Astrocyte of the hippocampus (primary cell): Measurements from ENCODE around the gene GUCA1A.
A peak's percentile ranks its signal among the peaks of the same experiment; 100 is the strongest.
"Not testable (repeated sequence)": the region's sequence is repeated elsewhere in the genome, so short reads cannot be mapped to it uniquely, and the experiment has no call there.

ENCODE experiments used
- DNase-seq: peaks from one replicate; pipeline ENCODE4 v3.0.0; 2011; ENCODE audit warnings: low read depth, low spot score

Gene GUCA1A

DNA sequence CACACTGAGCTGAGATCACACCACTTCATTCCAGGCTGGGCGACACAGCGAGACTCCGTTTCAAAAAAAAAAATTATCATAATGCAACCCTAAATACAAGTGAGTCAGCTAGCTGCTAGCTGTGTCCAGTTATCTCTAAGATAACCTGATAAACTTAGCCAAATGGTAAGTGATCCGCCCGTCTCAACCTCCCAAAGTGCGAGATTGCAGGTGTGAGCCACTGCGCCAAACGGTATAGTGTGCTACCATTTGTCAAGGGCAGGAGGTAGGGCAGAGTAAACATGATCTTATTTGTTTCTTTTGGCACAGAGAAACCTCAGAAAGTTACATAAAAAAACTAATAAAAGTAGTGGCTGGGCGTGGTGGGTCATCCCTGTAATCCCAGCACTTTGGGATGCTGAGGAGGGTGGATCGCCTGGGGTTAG is 26.0 kb upstream of the GUCA1A start:
- DNase-seq: no peak

DNA sequence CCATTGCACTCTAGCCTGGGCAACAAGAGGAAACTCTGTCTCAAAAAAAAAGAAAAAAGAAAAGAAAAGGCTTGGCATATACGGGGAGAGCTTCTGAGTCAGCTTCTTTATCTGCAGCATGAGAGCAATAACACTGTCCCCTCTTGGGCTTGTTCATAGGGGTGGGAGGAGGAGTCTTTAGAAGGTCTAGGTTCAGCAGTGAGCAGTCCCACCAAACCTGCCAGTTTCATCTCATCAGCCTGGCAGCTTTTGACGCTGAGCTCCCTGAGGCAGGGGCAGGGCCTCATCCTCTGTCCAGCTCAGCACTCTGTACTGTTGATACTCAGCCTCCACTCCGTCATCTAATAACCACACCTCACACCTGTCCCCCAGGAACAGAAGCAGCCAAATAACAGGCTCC is 25.1 kb upstream of the GUCA1A start:
- peak; percentile 18 for DNase-seq

DNA sequence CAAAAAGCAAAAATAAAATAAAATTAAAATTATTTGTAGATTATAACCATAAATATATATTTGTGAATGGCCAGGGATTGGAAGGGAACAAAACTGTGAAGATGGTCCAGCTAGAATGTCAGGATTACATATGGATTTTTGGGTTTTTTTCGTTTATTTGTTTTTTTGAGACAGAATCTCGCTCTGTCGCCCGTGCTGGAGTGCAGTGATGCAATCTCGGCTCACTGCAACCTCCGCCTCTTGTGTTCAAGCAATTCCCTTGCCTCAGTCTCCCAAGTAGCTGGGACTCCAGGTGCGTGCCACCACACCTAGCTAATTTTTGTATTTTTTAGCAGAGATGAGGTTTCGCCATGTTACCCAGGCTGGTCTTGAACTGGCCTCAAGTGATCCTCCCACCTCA is 22.9 kb upstream of the GUCA1A start:
- no peak for DNase-seq

DNA sequence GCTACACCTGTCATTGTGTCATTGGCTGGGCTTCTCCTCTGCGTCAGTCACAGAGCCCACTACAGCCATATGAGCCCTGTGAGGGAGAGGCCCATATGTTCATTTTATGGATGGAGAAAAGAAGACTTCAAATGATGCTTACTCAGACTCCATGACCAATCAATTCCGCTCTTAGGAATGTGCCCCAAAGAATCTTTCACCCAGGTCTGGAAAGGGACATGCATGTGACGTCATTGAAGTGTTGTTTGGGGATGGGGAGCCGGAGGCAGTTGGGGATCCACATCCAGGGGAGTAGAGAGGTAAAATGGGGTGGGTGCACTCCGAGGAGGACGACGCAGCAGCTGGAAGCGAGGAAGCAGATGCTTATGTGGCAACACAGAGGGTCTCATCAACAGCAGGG is 21.1 kb upstream of the GUCA1A start:
- no peak for DNase-seq

DNA sequence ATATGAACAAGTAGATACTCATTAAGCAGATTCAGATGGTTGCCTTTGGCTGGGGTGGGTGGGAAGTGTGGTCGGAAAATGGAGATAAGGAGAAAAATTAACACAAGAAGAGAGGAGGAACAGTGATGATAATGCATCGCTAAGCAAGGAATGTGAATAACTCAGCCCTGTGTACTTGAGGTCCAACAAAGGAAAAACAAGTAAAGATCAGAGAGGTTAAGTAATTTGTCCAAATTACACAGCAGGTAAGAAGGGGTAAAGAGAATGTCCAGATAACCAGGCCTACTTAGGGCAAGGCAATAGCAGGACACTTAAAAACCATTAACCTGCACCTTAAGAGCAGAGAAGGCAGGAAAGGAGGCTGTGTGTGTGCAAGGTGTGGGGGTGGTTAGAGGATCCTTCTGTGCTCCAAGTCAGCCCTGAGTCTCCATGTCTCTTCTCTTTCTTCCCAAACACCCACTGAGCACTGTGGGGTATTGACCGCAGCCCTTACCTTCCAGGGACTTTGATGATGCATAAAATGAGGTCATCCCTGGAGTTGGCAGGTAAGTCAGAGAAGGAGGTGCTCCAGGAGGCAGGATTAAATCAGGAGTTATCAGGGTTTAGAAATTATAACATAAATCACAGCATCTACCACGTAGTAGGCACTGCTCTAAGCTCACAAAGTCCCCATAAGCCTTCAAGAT is 20.5 kb upstream of the GUCA1A start:
- DNase-seq: not testable (repeated sequence)

DNA sequence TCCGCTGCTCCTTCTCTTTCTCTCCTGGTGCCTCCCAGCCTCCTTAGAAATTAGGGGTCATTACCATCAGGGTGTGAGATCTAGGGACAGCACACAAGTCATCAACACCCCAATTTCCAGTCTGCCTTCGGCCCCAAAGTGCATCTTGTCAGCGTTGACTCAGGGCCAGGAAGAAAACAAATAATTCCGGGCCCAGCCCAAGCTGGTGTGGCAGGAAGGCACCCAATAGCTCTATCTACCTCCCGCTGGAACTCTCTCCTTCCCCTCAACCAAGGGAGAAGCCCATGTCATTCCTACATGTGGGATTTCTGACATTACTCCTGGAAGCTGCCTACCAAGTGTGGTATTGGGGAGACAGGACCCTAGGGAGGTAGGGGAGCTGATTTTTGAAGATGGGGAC is 19.2 kb upstream of the GUCA1A start:
- no peak for DNase-seq

DNA sequence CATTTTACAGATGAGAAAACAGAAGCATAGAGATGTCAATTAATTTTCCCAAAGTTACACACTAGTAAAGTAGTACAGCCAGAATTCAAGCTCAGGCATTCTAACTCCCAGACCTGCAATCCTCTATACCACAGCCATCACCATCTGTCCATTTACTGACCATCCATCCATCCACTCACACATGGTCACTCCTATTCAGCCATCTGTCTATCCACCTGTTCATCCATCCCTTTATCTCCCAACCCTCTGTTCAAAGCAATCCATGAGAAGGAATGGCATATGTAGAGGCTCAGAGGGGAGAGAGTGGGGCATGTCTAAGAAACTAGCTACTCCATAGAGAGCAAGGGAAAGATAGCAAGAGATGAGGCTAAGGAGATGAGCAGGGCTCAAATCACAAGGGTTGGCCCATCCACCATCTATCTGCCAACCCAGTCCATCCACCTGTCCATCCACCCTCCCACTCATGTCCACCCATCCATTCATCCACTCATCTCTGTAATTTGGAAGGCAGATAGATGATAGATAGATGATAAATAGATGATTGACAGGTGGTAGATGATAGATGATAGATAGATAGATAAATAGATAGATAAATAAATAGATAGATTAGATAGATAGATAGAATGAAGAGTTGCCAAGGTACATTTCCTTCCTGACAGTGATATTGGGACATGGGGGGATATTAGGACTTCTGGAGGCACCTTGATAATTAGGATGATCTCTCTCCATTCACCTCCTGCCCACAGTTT is 18.5 kb upstream of the GUCA1A start:
- no peak for DNase-seq

DNA sequence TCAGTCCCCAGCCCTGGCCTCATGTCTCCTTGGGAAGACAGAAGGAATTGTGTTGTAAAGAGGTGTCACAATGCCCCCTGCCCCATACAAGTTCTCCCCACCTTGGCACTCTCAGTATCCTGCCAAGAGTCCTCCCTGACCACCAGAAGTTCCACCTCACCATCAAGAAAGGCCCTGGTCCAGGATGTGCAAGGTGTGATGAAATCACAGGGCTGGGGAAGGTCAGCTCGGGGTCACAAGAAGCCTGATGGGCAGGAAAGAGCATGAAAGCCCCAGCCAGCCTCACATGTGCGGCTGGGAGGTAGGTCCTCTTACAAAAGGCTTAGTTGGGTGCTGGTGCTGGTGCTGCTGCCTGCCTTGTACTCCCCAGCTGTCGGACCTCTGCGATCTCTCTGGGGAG is 17.9 kb upstream of the GUCA1A start:
- DNase-seq: no peak

DNA sequence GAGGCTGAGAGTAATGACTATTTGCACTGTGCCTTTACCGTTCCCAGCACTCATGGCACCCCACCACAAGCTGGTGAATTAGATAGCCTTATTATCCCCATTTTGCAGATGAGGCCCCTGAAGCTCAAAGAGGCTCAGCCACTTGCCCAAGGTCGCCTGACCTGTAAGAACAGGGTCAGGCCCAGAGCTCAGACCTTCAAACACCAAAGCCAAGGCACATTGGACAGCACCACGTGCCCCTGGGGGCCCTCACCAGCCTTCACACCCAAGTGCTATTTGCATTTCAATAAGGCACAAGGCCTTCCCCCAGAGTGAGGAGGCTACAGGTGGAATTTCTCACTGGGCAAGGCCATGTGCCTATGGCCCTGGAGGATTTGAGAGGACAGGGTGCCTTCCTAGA is 16.5 kb upstream of the GUCA1A start:
- no peak for DNase-seq

DNA sequence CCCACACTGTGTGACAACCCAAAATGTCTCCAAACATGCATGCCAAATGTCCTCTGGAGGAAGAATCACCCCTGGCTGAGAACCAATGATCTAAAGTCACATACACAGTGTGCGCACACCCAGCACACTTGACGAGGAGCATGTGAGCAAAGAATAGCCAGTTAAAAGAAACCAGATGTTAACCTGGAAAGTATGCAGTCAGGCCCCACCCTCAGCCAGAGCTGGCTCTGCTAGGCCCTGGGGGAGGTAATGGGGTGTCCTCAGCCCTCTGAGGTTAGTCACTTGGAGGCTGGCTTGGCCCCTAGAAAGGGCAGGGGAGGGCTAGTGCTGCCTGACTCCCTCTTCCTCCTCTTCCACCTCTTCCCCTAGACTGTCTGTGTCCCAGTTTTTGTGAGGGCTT is 15.2 kb upstream of the GUCA1A start:
- DNase-seq: no peak

DNA sequence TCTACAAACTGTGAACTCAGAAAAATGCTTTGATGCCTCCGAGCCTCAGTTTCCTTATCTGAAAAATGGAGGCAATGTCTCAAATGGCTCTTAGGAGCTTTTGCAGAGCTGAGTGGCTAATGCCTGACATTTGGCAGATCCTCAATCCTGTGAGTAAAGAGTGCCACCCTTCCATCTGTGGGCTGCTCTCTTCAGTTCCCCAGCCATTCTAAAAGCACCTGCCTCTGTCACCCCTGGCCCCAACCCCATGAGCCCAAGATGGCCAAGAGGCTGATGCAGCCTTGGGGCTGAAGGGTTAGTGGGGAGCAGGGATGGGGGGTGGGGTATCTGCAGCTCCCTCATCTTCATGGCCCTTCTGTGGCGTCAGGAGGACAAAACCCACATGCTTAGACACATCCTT is 14.5 kb upstream of the GUCA1A start:
- DNase-seq: no peak

DNA sequence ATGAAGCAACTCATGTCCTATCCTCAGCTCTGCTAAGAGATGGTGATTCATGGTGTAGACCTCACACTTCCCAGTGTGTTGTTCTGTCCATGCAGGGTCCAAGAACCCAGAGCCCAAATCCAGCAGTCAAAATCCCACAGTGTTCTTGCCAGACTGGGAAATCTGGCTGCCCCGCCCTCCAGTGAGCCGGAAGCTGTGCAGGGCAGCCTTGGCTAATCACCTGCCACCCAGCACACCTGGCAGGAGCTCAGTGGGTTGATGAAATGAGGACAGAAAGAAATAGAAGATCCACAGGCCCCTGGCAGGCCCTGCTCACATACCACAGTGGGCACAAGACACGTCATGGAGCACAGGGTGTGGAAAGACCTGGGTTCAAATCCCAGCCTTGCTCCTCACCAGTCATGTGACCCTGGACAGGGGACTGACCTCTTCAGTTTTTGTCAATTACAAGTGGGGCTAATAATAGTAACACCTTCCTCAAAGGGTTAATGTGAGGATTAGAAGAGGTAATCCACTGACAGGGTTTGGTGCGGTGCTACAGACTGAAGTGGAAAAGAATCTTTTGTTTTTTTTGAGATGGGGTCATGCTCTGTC is 13.6 kb upstream of the GUCA1A start:
- no peak for DNase-seq

DNA sequence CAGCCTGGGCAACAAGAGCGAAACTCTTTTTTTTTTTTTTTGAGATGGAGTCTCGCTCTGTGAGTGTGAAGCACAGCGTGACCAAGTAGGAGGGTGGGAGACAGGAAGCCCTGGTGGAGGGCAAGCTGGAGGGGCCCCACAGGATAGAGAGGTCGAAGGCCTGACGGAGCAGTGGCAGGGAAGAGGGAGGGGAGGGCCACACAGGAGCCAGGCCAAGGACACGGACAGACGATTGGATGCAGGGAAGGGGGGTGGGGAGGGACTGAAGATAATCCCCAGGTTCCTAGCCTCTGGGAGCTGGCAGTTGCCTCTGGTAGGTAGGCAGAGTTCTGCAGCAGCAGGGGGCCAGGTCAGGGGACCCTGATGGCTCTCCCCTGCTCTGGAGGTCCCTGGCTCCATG is 10.8 kb upstream of the GUCA1A start:
- no peak for DNase-seq

DNA sequence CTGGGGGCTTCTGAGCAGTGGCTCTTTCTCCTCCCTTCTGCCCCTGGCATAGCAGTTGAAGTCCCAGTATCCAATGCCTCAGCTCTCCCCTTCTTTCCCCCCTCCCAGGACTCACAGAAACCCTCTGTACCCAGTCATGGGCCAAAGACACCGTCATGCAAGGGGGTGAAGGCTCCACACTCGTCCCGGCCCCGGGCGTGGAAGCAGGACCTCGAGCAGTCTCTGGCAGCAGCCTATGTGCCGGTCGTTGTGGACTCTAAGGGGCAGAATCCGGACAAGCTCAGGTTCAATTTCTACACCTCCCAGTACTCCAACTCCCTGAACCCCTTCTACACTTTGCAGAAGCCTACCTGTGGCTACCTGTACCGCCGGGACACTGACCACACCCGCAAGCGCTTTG is 10.4 kb upstream of the GUCA1A start:
- no peak for DNase-seq

DNA sequence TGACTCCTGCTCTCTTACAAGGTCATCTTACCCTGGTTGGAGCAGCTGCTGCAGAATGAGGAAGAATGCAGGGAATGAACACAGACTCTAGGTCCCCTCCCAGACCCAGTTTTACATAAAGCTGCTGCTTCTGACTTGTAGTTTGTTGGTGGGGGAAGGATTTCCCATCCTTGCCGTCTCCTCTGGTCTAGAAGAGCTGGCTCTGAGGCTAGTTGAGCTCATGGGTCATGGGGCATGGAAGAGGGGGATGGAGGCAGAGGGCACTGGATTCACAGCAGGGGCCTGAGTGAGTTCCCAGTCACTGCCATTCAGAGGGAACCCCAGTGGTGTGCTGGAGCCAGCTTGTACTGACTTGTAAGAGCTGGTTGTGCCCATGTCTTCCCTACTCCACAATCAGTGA is 9.2 kb upstream of the GUCA1A start:
- DNase-seq: no peak

DNA sequence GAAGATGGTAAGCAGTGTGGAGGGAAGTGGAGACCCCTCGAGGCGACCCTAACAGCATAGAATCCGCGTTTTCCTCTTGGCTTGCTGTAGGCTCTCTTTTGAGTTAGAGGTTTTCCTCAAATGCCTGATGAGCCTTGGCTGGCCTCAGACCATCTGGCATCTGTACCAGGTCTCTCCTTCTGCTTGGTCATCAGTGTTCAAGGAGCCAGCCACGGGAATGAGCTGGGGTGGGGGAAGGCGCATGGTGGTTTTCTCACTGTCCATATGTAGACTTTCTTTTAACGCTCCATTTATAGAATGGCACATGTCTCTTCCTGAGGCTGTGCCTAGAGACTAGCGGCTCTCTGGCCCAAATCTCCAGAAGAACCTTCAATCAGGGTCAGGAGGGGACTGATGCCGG is 8.1 kb upstream of the GUCA1A start:
- peak; percentile 66 for DNase-seq

DNA sequence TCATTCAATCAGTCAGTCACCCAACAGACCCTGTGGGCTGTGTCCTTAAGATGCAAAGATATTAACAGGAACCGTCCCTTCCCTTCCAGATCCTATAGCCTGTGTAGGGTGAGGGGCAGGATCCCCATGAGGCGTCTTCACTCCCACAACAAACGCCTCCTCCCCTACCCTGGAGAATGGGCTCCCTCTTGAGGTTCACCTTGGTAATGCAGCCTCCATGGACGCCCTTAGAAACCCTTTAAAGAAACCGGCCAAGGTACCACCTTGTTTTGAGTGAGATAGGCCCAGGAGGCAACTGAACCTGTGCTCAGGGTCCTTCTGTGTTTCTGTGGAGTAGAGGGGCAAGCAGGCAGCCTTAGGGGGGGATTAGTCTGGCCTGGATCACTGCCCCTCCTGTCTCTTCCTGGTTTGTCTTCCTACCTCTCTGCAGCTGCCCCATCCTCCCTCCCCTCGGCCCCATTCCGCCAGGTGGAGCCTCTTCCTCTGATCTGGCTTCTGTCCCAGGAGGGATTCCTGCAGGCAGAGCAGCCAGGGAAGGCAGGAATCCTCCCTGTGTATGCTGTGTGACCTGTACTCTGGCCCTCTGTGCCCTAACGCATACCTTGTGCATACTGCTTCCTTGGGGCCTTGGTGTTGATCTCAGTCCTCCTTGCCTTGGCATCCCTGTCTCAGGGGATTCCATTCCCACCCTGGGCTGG is 6.6 kb upstream of the GUCA1A start:
- DNase-seq: peak; percentile 81

DNA sequence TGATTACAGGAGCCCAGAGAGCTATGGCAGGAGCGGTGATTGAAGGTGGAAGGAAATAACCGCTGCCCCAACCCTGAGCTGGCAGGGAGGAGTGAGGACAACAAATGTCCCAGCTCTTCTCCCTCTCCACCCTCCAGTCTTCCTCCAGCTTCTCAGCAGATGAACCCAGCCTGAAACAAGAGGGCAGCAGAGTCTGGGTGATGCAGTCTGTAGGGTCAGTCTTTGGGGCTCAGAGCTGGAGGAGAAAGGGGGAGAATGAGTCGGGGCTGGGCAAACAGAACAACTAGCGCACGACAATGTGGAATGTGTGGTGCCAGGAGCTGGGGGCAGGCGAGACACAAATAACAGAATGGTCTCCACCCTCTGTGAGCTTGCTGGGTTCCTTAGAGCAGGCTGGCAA is 4.5 kb upstream of the GUCA1A start:
- DNase-seq: no peak

DNA sequence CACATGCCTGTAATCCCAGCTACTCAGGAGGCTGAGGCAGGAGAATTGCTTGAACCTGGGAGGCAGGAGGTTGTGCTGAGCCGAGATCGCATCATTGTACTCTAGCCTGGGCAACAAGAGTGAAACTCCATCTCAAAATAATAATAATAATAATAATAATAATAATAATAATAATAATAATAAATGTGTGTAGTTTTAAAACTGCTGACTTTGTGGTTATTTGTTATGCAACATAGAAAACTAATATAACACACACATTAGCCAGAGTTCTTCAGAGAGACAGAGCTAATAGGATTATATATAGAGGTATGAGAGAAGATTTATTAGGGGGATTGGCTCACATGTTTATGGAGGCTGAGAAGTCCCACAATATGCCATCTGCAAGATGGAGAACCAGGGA is 3.4 kb upstream of the GUCA1A start:
- DNase-seq: not testable (repeated sequence)

DNA sequence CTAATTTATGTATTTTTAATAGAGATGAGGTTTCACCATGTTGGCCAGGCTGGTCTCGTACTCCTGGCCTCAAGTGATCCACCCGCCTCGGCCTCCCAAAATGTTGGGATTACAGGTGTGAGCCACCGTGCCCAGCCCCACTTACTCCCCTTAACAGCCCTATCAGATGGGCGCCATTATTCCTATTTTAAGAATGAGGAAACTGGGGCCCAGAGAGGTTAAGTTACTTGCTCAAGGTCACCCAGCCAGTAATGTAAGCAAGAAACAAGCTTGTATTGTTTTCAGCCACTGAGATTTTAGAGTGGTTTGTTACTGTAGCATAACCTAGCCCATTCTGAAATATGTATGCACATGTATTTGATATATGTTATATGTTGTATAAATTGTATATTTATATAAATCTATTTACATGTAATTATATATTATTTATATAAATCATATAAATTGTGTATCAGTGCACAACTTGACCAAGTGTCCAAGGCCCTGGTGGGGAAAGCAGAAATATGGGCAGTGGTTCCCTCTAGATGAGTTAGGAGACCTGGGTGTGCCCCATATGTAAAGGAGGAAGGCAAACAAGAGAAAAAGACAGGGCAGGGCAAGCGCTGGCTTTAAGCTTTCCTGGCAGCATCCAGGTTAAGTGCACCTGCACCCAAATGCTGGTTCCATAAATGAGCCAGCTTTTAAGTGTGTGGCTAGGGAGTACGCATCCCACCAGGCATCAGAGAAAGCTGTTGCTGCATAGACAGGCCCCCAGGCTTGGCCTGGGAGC is 1.2 kb upstream of the GUCA1A start:
- no peak for DNase-seq

DNA sequence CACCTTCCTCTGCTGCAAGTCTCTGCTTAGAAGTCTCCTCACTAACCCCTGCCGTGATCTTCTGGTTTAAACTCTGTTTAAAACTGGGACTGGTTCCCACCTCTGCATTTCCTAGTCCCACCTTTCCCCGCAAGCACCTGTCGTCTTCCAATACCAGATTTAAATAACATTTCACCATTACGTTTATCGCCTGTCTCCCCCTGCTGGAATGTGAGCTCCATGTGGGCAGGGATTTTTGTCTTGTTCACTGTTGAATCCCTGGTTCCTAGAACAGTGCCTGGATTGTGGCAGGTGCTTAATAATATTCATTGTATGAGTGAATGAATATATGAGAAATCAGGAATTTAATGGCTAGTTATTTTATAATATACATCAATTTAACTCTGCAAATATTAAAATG is 2.7 kb downstream of the GUCA1A start:
- DNase-seq: no peak

DNA sequence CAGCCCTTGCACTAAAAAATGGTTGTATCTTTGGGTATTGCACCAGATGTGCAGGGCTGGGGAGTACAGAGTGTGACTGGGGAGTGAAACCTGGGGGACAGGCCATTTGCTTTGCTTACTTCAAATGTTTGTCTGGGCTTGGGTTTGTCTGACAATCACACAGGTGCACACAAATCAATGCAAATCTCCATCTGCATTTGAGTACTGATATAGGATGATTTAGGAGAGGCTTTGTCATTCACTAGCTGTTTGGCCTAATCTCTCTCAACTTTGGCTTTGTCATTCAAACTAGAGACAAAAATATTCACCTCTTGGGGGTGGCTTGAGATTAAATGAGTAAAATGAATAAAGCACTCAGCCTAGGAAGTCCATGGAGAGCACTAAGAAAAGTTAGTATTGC is 3.8 kb downstream of the GUCA1A start:
- DNase-seq: no peak
